Neuronal stem cell (in vitro differentiated cells): ENCODE results near the gene TAOK1.

Experiments used
- DNase-seq: peaks from one replicate; pipeline ENCODE4 v3.0.0-alpha.2; 2013; ENCODE audit warnings: low spot score
- H2AFZ ChIP-seq: one replicate; pipeline ENCODE4 v1.6.1; 2013; ENCODE audit warnings: mild to moderate bottlenecking, low read length, inconsistent platforms
- H2AK5ac ChIP-seq: 2 replicates; pipeline ENCODE4 v1.6.1; 2013; ENCODE audit warnings: low read depth, mild to moderate bottlenecking, inconsistent platforms, low read length, moderate library complexity, mixed read lengths
- H2BK120ac ChIP-seq: 2 replicates; pipeline ENCODE4 v1.6.1; 2013; ENCODE audit warnings: low read depth, mild to moderate bottlenecking, inconsistent platforms, low read length, moderate library complexity, mixed read lengths
- H2BK12ac ChIP-seq: one replicate; pipeline ENCODE4 v1.6.1; 2013; ENCODE audit warnings: low read length, inconsistent platforms
- H2BK15ac ChIP-seq: 2 replicates; pipeline ENCODE4 v1.6.1; 2013; ENCODE audit warnings: mild to moderate bottlenecking, low read length, inconsistent platforms, mixed read lengths
- H2BK5ac ChIP-seq: one replicate; pipeline ENCODE4 v1.6.1; 2013; ENCODE audit warnings: inconsistent platforms, mild to moderate bottlenecking, low read length, moderate library complexity
- H3K14ac ChIP-seq: one replicate; pipeline ENCODE4 v1.6.1; 2013; ENCODE audit warnings: low read length, inconsistent platforms
- H3K18ac ChIP-seq: 2 replicates; pipeline ENCODE4 v1.6.1; 2013; ENCODE audit warnings: low read length, inconsistent platforms
- H3K23ac ChIP-seq: 2 replicates; pipeline ENCODE4 v1.6.1; 2013; ENCODE audit warnings: low read depth, mild to moderate bottlenecking, mixed read lengths, low read length, inconsistent platforms; ENCODE audit not compliant: poor library complexity
- H3K27ac ChIP-seq: replicated peaks from 3 replicates; pipeline ENCODE4 v1.5.1; 2013; ENCODE audit warnings: low read length, inconsistent platforms
- H3K27me3 ChIP-seq, 3 experiments: 2 replicates each; pipeline ENCODE4 v1.6.1; 2013; ENCODE audit warnings: low read length in 3 of 3, mild to moderate bottlenecking in 2 of 3, inconsistent platforms in 1 of 3, low read depth in 1 of 3, mixed read lengths in 1 of 3, moderate library complexity in 1 of 3; ENCODE audit not compliant: control insufficient read depth in 3 of 3, insufficient read depth in 3 of 3
- H3K36me3 ChIP-seq, 2 donors: replicated peaks in 1 of 2; 2 replicates each; pipeline ENCODE4 v1.6.1; 2013; ENCODE audit warnings: low read length in 2 of 2; ENCODE audit not compliant: control insufficient read depth in 2 of 2, insufficient read depth in 2 of 2
- H3K4ac ChIP-seq: 2 replicates; pipeline ENCODE4 v1.6.1; 2013; ENCODE audit warnings: inconsistent platforms, mild to moderate bottlenecking, low read length, moderate library complexity
- H3K4me1 ChIP-seq, 2 donors: 1 replicate in 1 of 2; 2 replicates in 1 of 2; pipeline ENCODE4 v1.6.1; 2013; ENCODE audit warnings: low read length in 2 of 2, low read depth in 1 of 2; ENCODE audit not compliant: control insufficient read depth in 2 of 2, insufficient read depth in 1 of 2
- H3K4me2 ChIP-seq: one replicate; pipeline ENCODE4 v1.6.1; 2013; ENCODE audit warnings: mild to moderate bottlenecking, low read length, inconsistent platforms; ENCODE audit not compliant: insufficient read depth, poor library complexity, severe bottlenecking
- H3K4me3 ChIP-seq, 2 donors: 2 replicates each; pipeline ENCODE4 v1.5.1; 2013; ENCODE audit warnings: low read length in 2 of 2, mild to moderate bottlenecking in 2 of 2, inconsistent platforms in 1 of 2, moderate library complexity in 1 of 2
- H3K79me1 ChIP-seq: one replicate; pipeline ENCODE4 v1.6.1; 2013; ENCODE audit warnings: low read depth, mild to moderate bottlenecking, inconsistent platforms, low read length, moderate library complexity
- H3K9ac ChIP-seq: one replicate; pipeline ENCODE4 v1.6.1; 2013; ENCODE audit warnings: mild to moderate bottlenecking, low read depth, low read length, inconsistent platforms; ENCODE audit not compliant: poor library complexity
- H3K9me3 ChIP-seq, 2 donors: replicated peaks in 1 of 2; 2 replicates each; pipeline versions ENCODE3 to v1.6.1; 2013; ENCODE audit warnings: low read length in 2 of 2, mild to moderate bottlenecking in 2 of 2, inconsistent platforms in 1 of 2, low read depth in 1 of 2, mixed read lengths in 1 of 2, moderate library complexity in 1 of 2; ENCODE audit not compliant: control insufficient read depth in 2 of 2, insufficient read depth in 1 of 2
- H4K8ac ChIP-seq: one replicate; pipeline ENCODE4 v1.6.1; 2013; ENCODE audit warnings: low read depth, mild to moderate bottlenecking, inconsistent platforms, low read length, moderate library complexity
- H4K91ac ChIP-seq: one replicate; pipeline ENCODE4 v1.6.1; 2013; ENCODE audit warnings: low read length, low read depth, mild to moderate bottlenecking, inconsistent platforms; ENCODE audit not compliant: poor library complexity
- WGBS, 2 donors: extraction: QIAGEN DNeasy Blood & Tissue Kit; methylation state at CpG; one replicate each; pipeline ENCODE4 v1.1.7; 2013; ENCODE audit warnings: missing lambda C conversion rate in 2 of 2, mixed read lengths in 1 of 2; ENCODE audit not compliant: insufficient read length in 2 of 2, insufficient replicate concordance in 1 of 2; ENCODE audit errors: extremely low coverage in 2 of 2; 5-methylcytosine and 5-hydroxymethylcytosine counted together

TAOK1 gene

GRCh38 chr17:29592850-29593551 lies 202.8 kb downstream of the TAOK1 start, which contains the start of gene ANKRD13B:
Gene ANKRD13B (plus strand): TSS chr17:29593132. CDS start chr17:29593622, 490 bp downstream.
- peaks cover 53 to 54% of the 10 kb centered on the region in 2 donors for H3K4me1 ChIP-seq
- H3K18ac ChIP-seq, result peak within 1 kb of the TSS; percentile 78
- H2BK12ac ChIP-seq, result no peak within 1 kb of the TSS
- no peak for DNase-seq
- no CpG with 5 or more reads among the region's 96 CpGs for WGBS, 2 donors
- peaks cover 16% of the 10 kb centered on the region for H3K79me1 ChIP-seq
- H3K4ac ChIP-seq, result no peak within 1 kb of the TSS
- H2AFZ ChIP-seq, result peak within 1 kb of the TSS; percentile 93
- H4K8ac ChIP-seq, result no peak within 1 kb of the TSS
- H3K36me3 ChIP-seq, result no peaks in the 10 kb centered on the region
- H2BK120ac ChIP-seq, result peak within 1 kb of the TSS; percentile 57
- H2BK5ac ChIP-seq, result no peak within 1 kb of the TSS
- H3K23ac ChIP-seq, result peak within 1 kb of the TSS; percentile 90
- H3K27me3 ChIP-seq, result no peaks in the 10 kb centered on the region
- H2AK5ac ChIP-seq, result peak within 1 kb of the TSS; percentile 83
- H3K14ac ChIP-seq, result no peak within 1 kb of the TSS
- peak within 1 kb of the TSS; percentile 97 for H3K4me2 ChIP-seq
- H3K27ac ChIP-seq, result peak within 1 kb of the TSS; percentile 0
- peak within 1 kb of the TSS; percentile 66 to 89 for H3K4me3 ChIP-seq
- peak within 1 kb of the TSS; percentile 87 for H3K9ac ChIP-seq
- peak within 1 kb of the TSS; percentile 65 for H2BK15ac ChIP-seq
- no peaks in the 10 kb centered on the region for H3K9me3 ChIP-seq
- H4K91ac ChIP-seq, result no peak within 1 kb of the TSS

GRCh38 chr17:29593591-29594518 lies 203.7 kb downstream of the TAOK1 start:
- H2BK12ac ChIP-seq, result no peak overlapping the region
- H4K91ac ChIP-seq, result no peak overlapping the region
- H3K27me3 ChIP-seq, result no peaks in the 10 kb centered on the region
- H2BK5ac ChIP-seq, result no peak overlapping the region
- H3K4me2 ChIP-seq, result peak overlapping the region; percentile 97
- peak overlapping the region; percentile 66 to 89 for H3K4me3 ChIP-seq
- no peak overlapping the region for H3K4ac ChIP-seq
- no peaks in the 10 kb centered on the region for H3K9me3 ChIP-seq
- H3K14ac ChIP-seq, result no peak overlapping the region
- H3K27ac ChIP-seq, result no peak overlapping the region
- H2AFZ ChIP-seq, result peak overlapping the region; percentile 93
- no peak overlapping the region for H4K8ac ChIP-seq
- peak overlapping the region; percentile 36 for H2BK120ac ChIP-seq
- peak overlapping the region; percentile 41 for H2BK15ac ChIP-seq
- no peak for DNase-seq
- peak overlapping the region; percentile 87 for H3K9ac ChIP-seq
- peak overlapping the region; percentile 83 for H2AK5ac ChIP-seq
- peak overlapping the region; percentile 78 for H3K18ac ChIP-seq
- H3K79me1 ChIP-seq, result peaks cover 10% of the 10 kb centered on the region
- H3K23ac ChIP-seq, result peak overlapping the region; percentile 90
- H3K36me3 ChIP-seq, result no peaks in the 10 kb centered on the region
- H3K4me1 ChIP-seq, result peaks cover 53 to 54% of the 10 kb centered on the region in 2 donors
- WGBS, 2 donors, result no CpG with 5 or more reads among the region's 64 CpGs

GRCh38 chr17:29594519-29595090 lies 204.4 kb downstream of the TAOK1 start:
- Histone ChIP-seq H2BK120ac (no peak overlapping the region), H3K4me2 (peak overlapping the region; percentile 97), H3K79me1 (peaks cover 8% of the 10 kb centered on the region), H3K4me3 (peak overlapping the region in 1 of 2 donors; percentile 66), H2BK5ac (no peak overlapping the region), H2AFZ (no peak overlapping the region), H3K14ac (no peak overlapping the region), H3K27me3 (no peaks in the 10 kb centered on the region), H3K36me3 (no peaks in the 10 kb centered on the region), H3K9me3 (no peaks in the 10 kb centered on the region), H2AK5ac (peak overlapping the region; percentile 31), H4K8ac (no peak overlapping the region), H3K23ac (peak overlapping the region; percentile 5), H2BK12ac (no peak overlapping the region), H4K91ac (no peak overlapping the region), H3K18ac (peak overlapping the region; percentile 57), H2BK15ac (peak overlapping the region; percentile 41), H3K9ac (no peak overlapping the region), H3K4me1 (peaks cover 54% of the 10 kb centered on the region in 2 donors), H3K4ac (no peak overlapping the region), H3K27ac (no peak overlapping the region)
- DNase-seq, result no peak
- WGBS, 2 donors, result no CpG with 5 or more reads among the region's 11 CpGs
